HepG2 (cell line): ENCODE data around the gene PTCD2.

Experiments
- EZH2 ChIP-seq: conservative IDR thresholded peaks from 2 replicates; pipeline ENCODE4 v1.6.1; 2012; ENCODE audit warnings: mild to moderate bottlenecking, low read depth, low read length, moderate library complexity
- GLI4 ChIP-seq: sonication (generic); formaldehyde crosslinking; IDR thresholded peaks from 2 replicates; pipeline ENCODE4 v1.5.1; 2020; ENCODE audit warnings: missing genetic modification reagents, mild to moderate bottlenecking, moderate library complexity, borderline replicate concordance
- JUNB ChIP-seq: sonication (generic); formaldehyde crosslinking; IDR thresholded peaks from 2 replicates; pipeline ENCODE4 v1.8.0; 2022; ENCODE audit warnings: missing genetic modification reagents, mild to moderate bottlenecking, borderline replicate concordance
- PAXIP1 ChIP-seq: sonication (generic); formaldehyde crosslinking; conservative IDR thresholded peaks from 2 replicates; pipeline ENCODE4 v1.4.0; 2020; ENCODE audit warnings: mild to moderate bottlenecking, missing genetic modification reagents, moderate library complexity
- REXO4 ChIP-seq: sonication (generic); formaldehyde crosslinking; IDR thresholded peaks from 2 replicates; pipeline ENCODE4 v1.8.0; 2022; ENCODE audit warnings: missing genetic modification reagents, mild to moderate bottlenecking, borderline replicate concordance
- SETDB1 ChIP-seq: sonication (generic); formaldehyde crosslinking; IDR thresholded peaks from 2 replicates; pipeline ENCODE4 v1.5.1; 2020; ENCODE audit warnings: missing genetic modification reagents, mild to moderate bottlenecking, borderline replicate concordance
- ZBTB33 ChIP-seq: sonication (generic); formaldehyde crosslinking; IDR thresholded peaks from 2 replicates; pipeline ENCODE4 v1.4.0; 2020; ENCODE audit warnings: missing genetic modification reagents
- ZFP91 ChIP-seq: sonication (generic); formaldehyde crosslinking; IDR thresholded peaks from 2 replicates; pipeline ENCODE4 v1.9.0; 2022; ENCODE audit warnings: missing genetic modification reagents, mild to moderate bottlenecking, borderline replicate concordance
- ZNF451 ChIP-seq: sonication (generic); formaldehyde crosslinking; IDR thresholded peaks from 2 replicates; pipeline ENCODE4 v1.5.0; 2020; ENCODE audit warnings: mild to moderate bottlenecking, missing genetic modification reagents

- TF ChIP-seq ZNF451 (CRISPR knock-in tag) (no peak), SETDB1 (CRISPR knock-in tag) (no peak), REXO4 (CRISPR knock-in tag) (no peak), ZFP91 (CRISPR knock-in tag) (no peak), PAXIP1 (CRISPR knock-in tag) (no peak), ZBTB33 (CRISPR knock-in tag) (no peak), EZH2 (no peak), JUNB (no peak), GLI4 (CRISPR knock-in tag) (no peak)
Observed at GRCh38 chr5:72324189-72324825, 4.1 kb downstream of the PTCD2 start.
